GM13977 (cell line): ENCODE data around the gene ST6GALNAC6.

Source experiments
- DNase-seq: peaks from one replicate; pipeline ENCODE4 v3.0.0; 2012; ENCODE audit warnings: low spot score
- in situ Hi-C: fragments of 300-500 bp; cut with MboI; formaldehyde crosslinking; loops from one replicate; pipeline ENCODE4 v1.12.0; 2022; ENCODE audit warnings: low sequenced_read_pairs, low pct_unique_long_range_greater_than_20kb, mixed read lengths, inconsistent platforms; ENCODE audit not compliant: unreplicated experiment
- TF ChIP-seq, protein P1 (sequence below): IDR thresholded peaks from 2 replicates; pipeline ENCODE4 v1.5.1; 2012; ENCODE audit warnings: mild to moderate bottlenecking, control low read depth; ENCODE audit not compliant: insufficient read depth; ENCODE audit errors: extremely low read depth, missing control alignments

ST6GALNAC6 gene

DNA sequence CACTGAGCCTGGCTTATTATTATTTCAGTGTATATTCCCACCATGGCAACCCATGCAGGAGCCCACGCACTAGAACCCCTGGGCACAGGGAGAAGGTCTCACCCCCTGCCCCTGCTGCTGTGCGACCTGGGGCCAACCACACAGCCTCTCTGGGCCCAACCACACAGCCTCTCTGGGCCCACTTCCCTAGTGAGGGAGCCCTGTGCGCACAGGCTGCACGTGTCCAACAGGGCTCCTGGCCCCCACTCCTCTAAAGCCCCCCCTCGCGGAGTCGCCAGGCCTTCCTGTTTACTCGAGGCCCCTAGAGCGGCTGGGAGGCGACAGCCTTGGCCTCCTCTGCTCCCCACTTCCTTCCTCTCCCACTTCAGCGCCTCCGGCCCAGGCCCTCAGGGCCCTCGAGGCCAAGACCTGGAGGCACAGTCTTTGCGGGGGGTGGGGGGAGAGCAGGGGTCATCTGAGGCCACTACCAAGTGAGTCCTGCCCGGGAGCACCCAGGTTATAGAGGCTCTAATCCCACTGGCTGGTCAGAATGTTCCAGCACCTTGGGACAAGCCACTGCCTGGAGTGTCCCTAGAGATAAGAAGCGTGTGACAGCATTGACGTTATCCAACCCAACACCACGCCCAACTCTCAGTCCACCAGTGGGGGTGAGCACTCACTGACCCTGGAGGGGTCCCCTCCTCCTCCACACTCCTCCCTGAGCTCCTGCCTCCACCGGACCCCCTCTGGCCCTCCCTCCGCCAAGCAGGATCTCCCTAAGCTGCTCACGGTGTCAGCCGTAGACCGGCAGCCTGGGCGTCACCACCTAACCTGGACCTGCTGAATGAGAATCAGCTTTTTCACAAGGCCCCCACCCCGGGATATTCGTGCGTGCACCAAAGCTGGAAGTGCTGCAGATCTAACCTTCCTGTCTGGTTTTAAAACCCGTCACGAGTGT lies 37.1 kb downstream of the ST6GALNAC6 start:
- DNase-seq = no peak
- in situ Hi-C loops = no loop called here
- TF ChIP-seq, protein P1, sequence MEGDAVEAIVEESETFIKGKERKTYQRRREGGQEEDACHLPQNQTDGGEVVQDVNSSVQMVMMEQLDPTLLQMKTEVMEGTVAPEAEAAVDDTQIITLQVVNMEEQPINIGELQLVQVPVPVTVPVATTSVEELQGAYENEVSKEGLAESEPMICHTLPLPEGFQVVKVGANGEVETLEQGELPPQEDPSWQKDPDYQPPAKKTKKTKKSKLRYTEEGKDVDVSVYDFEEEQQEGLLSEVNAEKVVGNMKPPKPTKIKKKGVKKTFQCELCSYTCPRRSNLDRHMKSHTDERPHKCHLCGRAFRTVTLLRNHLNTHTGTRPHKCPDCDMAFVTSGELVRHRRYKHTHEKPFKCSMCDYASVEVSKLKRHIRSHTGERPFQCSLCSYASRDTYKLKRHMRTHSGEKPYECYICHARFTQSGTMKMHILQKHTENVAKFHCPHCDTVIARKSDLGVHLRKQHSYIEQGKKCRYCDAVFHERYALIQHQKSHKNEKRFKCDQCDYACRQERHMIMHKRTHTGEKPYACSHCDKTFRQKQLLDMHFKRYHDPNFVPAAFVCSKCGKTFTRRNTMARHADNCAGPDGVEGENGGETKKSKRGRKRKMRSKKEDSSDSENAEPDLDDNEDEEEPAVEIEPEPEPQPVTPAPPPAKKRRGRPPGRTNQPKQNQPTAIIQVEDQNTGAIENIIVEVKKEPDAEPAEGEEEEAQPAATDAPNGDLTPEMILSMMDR = no peak

DNA sequence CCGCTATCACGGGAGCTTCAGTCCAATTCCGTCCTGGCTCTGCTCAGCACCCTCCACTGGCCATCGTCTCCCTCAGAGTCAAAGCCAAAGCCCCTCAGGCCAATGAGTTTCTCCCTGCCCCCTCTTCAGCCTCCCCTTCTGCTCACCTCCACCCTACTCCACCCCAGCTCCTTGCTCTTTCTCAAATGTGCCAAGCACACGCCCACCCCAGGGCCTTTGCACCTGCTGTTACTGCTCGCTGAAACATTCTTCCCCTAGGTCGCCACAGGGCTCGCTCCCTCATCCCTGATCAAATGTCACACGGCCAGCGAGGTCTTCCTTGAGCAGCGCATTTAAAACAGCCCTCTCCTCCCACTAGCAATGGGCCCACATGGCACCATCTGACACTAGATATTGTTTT lies 38.6 kb downstream of the ST6GALNAC6 start:
- TF ChIP-seq, protein P1 = no peak
- in situ Hi-C loops = no loop called here
- DNase-seq = no peak

DNA sequence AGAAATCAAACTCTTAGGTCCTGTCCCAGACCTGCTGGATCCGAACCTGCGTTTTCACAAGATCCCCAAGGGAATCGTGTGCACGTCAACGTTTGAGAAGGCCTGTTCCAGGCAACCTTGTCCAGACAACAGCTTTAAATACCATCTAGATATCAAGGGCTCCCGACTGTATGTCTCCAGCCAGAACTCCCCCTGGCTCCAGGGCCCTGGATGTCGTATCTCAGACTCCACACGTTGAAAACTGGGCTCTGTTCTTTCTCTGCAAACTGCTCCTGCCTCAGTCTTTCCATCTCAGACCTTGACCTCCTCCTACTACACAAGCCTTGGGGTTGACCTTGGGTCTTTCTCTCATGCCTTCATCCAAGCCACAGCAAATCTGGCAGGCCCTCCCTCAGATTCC lies 39.1 kb downstream of the ST6GALNAC6 start:
- in situ Hi-C loops = no loop called here
- no peak for DNase-seq
- TF ChIP-seq, protein P1 = no peak

DNA sequence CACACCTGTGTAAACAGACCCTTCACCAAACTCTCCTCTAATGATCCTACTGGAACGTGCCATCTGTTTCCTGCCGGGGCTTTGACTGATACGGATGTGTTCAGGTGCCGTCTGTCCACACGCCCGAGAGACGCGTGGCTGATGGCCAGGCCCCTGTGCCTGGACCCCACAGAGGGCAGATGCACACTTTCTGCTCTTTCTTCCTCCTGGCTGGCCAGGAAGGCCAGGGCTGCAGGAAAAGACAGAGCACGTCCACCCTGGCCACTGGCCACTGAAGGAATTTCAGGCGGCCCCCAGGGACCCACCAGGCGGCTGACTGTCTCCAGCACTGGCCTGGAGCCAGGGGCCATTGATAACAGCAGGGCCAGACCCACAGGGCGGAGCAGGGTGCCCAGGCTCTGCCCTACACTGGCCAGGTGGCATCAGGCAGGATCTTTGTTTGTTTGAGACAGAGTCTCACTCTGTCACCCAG lies 41.3 kb downstream of the ST6GALNAC6 start:
- TF ChIP-seq, protein P1 = no peak
- DNase-seq = no peak
- in situ Hi-C loops = no loop called here

DNA sequence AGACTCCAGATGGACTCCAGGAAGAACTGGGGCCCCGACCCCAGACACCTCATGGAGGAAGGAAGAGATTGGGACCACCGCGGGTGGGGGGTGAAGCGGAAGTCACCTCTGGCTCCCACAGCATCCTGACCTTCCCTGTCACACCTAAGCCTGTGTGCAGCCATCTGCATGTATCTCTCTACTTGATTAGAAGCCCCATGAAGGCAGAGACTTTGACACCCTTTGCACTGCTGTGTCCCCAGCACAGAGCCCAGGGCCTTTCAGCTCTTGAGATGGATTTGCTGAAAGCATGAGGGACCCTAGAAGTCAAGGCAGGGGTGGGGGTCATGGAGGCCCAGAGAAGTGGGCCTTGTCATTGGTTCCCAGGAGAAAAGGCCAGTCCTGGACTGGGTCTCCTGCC lies 42.1 kb downstream of the ST6GALNAC6 start:
- in situ Hi-C loops = no loop called here
- no peak for DNase-seq
- TF ChIP-seq, protein P1 = no peak

DNA sequence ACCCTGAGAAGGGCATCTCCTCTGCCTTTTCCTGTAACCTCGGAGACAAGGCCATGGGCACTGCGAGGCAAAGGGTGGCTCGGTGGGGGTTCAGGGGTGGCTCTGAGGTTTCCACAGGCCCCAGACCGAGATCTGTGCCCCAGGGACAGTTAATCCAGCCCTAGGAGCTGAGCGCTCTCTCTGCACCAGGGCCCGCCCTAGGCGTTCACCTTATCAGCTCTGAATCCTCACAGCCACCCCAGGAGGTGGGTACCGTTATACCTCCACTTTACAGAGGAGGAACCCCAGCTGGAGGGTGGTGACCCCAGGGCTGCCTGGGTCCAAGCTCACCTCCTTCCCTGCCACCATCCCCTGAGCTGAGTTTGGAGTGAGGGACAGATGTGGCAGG lies 42.7 kb downstream of the ST6GALNAC6 start:
- in situ Hi-C loops = no loop called here
- no peak for DNase-seq
- TF ChIP-seq, protein P1 = no peak
